HG03558 (cell line): ENCODE data around the gene MAFG.

Experiments
- ATAC-seq: cut with Tn5 transposase; IDR thresholded peaks from one replicate; pipeline ENCODE4 v1.9.1; 2021; ENCODE audit warnings: moderate number of reproducible peaks; ENCODE audit not compliant: unreplicated experiment; ENCODE audit errors: extremely low read depth

Gene MAFG

GRCh38 chr17:81940538-81941483, 13.3 kb upstream of the MAFG start:
- no peak for ATAC-seq

DNA sequence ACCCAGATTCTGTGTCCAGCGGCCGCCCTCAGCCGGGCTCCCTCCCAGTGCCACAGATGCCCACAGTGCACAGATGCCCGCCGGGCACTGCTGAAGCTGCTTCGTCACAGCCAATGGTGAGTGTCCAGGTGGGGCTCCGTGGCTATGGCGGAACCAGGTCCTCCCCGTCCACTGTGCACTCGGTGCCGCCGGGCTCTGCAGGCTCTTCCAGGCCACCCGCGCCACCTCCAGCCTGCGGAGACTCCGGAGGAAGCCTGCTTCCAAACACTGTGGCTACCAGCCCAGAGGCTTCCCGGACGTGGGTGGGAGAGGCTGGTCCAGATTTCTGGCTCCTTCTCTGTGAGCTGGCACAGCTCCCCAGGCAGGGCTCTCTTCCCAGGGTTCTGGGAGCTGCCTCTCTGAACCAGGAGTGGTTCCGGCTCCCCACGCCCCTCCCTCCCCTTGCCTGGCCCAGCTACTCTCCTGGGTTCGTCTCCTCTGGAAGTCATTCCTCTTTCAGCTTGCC, 12.4 kb upstream of the MAFG start:
- no peak for ATAC-seq

GRCh38 chr17:81939218-81939617, 11.7 kb upstream of the MAFG start:
- ATAC-seq = no peak

- ATAC-seq = no peak
Measured at GRCh38 chr17:81935709-81936084, 8.2 kb upstream of the MAFG start.

GRCh38 chr17:81934850-81935708, 7.5 kb upstream of the MAFG start:
- no peak for ATAC-seq

DNA sequence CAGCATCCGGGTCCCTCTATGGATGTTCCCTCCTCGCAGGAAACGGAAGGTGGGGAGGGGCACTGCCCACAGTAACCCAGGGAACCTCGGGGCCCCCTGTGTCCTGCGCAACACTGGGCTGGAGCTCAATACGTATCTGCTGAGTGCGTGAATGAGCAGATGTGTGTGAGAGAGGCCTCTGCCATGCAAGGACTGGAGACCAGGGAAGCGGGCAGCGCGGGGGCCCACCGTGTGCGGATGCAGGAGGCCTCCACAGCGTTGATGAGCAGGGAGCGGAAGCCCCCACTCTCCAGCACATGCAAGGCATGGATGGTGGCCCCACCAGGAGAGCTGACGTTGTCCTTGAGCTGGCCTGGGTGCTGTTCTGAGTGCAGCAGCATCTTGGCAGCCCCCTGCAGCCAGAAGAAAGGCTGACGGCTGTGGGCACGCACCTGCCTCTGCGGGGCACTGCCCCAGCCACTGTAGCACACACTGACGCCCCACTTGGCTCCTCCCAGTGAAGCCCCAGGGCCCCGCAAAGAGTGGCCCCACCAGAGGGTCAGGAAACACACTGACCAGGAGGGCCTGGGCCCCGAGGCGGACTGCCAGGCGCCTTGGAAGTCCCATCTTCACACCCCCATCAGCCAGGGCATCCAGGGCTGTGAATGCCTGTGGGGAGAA, 6.7 kb upstream of the MAFG start:
- no peak for ATAC-seq

- ATAC-seq = no peak
Measured at GRCh38 chr17:81933178-81933699, 5.7 kb upstream of the MAFG start.

GRCh38 chr17:81932333-81932983, 4.9 kb upstream of the MAFG start:
- ATAC-seq = no peak

DNA sequence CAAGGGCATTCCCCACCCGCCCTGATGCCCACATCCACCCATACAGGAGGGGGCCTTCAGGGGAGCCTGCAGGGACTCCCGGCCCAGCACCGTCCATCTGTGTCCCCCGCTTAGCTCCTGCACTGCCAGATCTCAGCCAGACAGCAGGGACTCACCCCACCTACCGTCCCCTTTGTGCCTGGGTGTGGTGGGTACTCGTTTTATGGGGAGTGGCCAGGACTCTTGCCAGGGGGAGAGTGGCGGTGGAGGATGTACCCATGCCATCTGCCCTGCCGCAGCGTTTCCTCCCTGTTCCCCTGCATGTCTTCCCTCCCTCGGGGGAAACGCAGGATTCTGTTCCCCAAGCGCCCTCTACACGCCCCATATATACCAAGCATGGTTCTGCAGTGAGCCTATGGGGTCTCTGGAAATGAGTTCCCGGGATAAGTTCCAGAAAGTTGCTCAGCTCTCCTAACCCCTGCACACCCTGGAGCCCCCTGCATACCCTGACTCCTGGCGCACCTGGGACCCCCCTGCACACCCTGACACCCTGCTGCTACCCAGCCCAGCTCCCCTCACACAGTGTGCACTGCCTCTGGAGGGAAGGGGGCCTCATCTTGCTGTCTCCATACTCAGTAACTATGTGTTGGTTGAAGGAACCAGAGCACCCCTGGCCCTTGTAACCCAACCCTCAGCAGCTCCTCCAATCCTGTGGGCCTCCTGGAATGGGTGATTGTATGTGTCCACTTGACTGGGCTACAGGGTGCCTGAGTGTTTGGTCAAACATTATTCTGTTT, 4.2 kb upstream of the MAFG start:
- no peak for ATAC-seq

- ATAC-seq = no peak
Measured at GRCh38 chr17:81931189-81931556, 3.6 kb upstream of the MAFG start.

- ATAC-seq = no peak
Measured at GRCh38 chr17:81930142-81931125, 2.9 kb upstream of the MAFG start.

DNA sequence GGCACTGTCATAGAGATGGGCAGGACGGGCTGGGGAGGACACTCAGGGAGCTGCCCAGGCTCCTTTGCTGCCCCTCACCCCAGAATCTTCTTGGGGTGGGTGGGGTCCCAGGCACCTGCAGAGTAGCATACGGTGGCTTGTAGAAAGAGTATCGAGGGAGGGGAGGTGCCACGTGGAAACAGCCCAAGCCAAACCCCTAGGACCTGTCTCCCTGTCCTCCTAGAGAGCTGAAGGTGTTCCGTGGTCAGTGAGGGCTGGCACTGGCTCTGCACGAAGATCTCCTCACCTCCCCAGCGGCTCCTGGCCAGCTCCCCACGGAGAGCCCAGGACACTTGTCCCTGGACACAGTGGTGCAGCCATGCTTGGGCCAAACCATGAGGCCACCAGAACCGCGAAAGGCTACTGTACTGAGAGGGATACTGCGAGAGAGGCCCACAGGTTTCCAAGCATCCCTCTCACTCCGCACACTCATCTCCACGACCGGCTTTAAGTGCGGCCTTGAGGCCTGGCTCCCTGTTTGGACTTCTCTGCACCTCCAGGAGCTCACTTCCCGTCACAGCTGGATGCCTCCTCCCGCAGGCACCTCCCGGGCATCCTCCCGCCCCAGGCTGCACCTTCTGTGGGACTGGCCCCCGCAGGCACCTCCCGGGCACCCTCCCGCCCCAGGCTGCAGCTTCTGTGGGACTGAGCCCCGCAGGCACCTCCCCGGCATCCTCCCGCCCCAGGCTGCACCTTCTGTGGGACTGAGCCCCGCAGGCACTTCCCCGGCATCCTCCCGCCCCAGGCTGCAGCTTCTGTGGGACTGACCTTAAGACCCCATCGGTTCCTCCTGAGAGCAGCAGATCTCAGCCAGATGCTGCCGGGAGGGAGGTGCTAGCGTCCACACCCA, 2.0 kb upstream of the MAFG start:
- no peak for ATAC-seq

GRCh38 chr17:81928544-81929252, 1.2 kb upstream of the MAFG start:
- ATAC-seq = no peak

DNA sequence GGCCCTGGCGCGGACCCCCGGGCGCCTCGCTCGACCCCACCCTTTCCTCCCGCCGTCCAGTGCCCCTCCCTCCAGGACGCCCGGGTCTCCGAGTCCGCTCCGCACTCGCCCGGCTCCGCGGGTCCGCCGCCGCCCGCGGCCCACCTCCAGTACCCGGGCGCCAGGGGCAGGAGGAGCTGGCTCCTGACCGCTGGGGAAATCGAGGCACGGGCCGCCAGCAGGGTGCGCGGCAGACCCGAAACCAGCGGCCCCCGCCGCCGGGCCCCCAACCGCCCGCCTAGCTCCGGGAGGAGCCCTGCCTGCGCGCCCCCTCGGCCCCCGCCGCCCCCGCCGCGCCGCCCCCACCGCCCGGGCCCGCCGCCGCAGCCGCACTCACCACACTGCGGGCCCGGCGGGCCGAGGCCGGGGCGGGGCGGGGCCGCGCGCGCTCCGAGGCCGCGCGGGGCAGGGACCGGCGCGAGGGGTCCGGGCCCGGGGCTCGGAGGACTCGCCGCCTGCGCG, 333 bp downstream of the MAFG start:
- no peak for ATAC-seq

GRCh38 chr17:81926451-81927151, 934 bp downstream of the MAFG start:
- no peak for ATAC-seq
